HepG2 (cell line): ENCODE results near the gene SALL4. TPM values are rescaled to one million over a fixed set of nuclear protein-coding genes. Genes with fewer than 3 reads are reported as not detected.

Source experiments
- ATAC-seq: fragments of 200-7000 bp; cut with Tn5 transposase; 3 replicates; pipeline ENCODE4 v1.9.1; 2020; ENCODE audit warnings: mild to moderate bottlenecking, moderate library complexity
- BruUV-seq: library from RNA; stranded (reverse); fragments of 400-500 nt; replicated peaks from 2 replicates; lab custom pipeline; 2021; lab: Mats Ljungman, UMichigan
- CTCF ChIA-PET: fragments of 300-600 bp; formaldehyde crosslinking; extraction: SDS; loops from one replicate; lab custom pipeline; 2021; ENCODE audit warnings: low total read pairs, inconsistent platforms, low intra/inter-chr PET ratio; lab: Yijun Ruan, JAX
- POLR2A ChIA-PET: fragments of 350-600 bp; sonication (Branson Sonifier 250); formaldehyde crosslinking; loops from one replicate; lab custom pipeline; 2020; ENCODE audit warnings: antibody characterized with exemption, inconsistent platforms; lab: Yijun Ruan, JAX
- DNase-seq: peaks from one replicate; pipeline ENCODE4 v3.0.0-alpha.2; 2015; ENCODE audit warnings: low spot score
- FAIRE-seq: peaks from 3 replicates; lab custom pipeline; 2011; peaks lifted over from hg19 to GRCh38; lab: Jason Lieb, UNC
- H2AFZ ChIP-seq: one replicate; pipeline ENCODE4 v1.6.1; 2011; ENCODE audit warnings: low read length, inconsistent platforms
- H3K27ac ChIP-seq: fragments of 300-600 bp; 3 replicates; pipeline ENCODE4 v1.8.0; 2011; ENCODE audit warnings: mixed run types, mild to moderate bottlenecking, mixed read lengths, low read length, inconsistent platforms; ENCODE audit not compliant: insufficient read depth; ENCODE audit errors: extremely low read length
- H3K27me3 ChIP-seq, 2 experiments: fragments of 200-600 bp in 1 of 2; 2 replicates in 1 of 2; 3 replicates in 1 of 2; pipeline versions ENCODE4 v1.6.0 to v1.8.0; 2011; ENCODE audit warnings: low read length in 2 of 2, mild to moderate bottlenecking in 2 of 2, moderate library complexity in 2 of 2, inconsistent platforms in 1 of 2; ENCODE audit not compliant: insufficient read depth in 2 of 2, control insufficient read depth in 1 of 2
- H3K36me3 ChIP-seq, 2 experiments: fragments of 200-600 bp in 1 of 2; replicated peaks in 1 of 2; 2 replicates in 1 of 2; 3 replicates in 1 of 2; pipeline versions ENCODE4 v1.5.1 to v1.8.0; 2011; ENCODE audit warnings: low read length in 2 of 2, inconsistent platforms in 1 of 2; ENCODE audit not compliant: insufficient read depth in 2 of 2, control insufficient read depth in 1 of 2
- H3K4me1 ChIP-seq: 2 replicates; pipeline ENCODE4 v1.5.1; 2012; ENCODE audit warnings: low read length, inconsistent platforms; ENCODE audit not compliant: insufficient read depth
- H3K4me2 ChIP-seq: 2 replicates; pipeline ENCODE4 v1.6.0; 2011; ENCODE audit warnings: low read depth, low read length, inconsistent platforms
- H3K4me3 ChIP-seq, 3 experiments: fragments of 200-600 bp in 1 of 3; sonication (generic), shearing (Covaris generic) in 1 of 3; replicated peaks in 1 of 3; 2 replicates each; pipeline ENCODE4 v1.5.1; 2011 to 2016; ENCODE audit warnings: low read length in 3 of 3, inconsistent platforms in 2 of 3, low read depth in 2 of 3, mild to moderate bottlenecking in 2 of 3, control low read depth in 1 of 3, mixed read lengths in 1 of 3; ENCODE audit not compliant: insufficient read depth in 1 of 3
- H3K79me2 ChIP-seq: one replicate; pipeline ENCODE4 v1.6.1; 2011; ENCODE audit warnings: low read length, inconsistent platforms; ENCODE audit not compliant: insufficient read depth
- H3K9ac ChIP-seq: 2 replicates; pipeline ENCODE4 v1.6.0; 2011; ENCODE audit warnings: mild to moderate bottlenecking, low read depth, low read length, inconsistent platforms; ENCODE audit not compliant: insufficient read depth
- H3K9me3 ChIP-seq: 2 replicates; pipeline ENCODE4 v1.5.1; 2012; ENCODE audit warnings: mild to moderate bottlenecking, low read length
- H4K20me1 ChIP-seq: 2 replicates; pipeline ENCODE4 v1.6.0; 2011; ENCODE audit warnings: inconsistent platforms, mild to moderate bottlenecking, low read length, moderate library complexity; ENCODE audit not compliant: insufficient read depth
- GATAD1 ChIP-seq: IDR thresholded peaks from 2 replicates; pipeline ENCODE4 v1.6.1; 2016; ENCODE audit warnings: missing genetic modification reagents, missing compliant biosample characterization
- HNF4G ChIP-seq, 2 experiments: sonication (generic) in 1 of 2; formaldehyde crosslinking in 1 of 2; IDR thresholded peaks; 2 replicates each; pipeline versions ENCODE4 v1.4.0 to v1.6.1; 2011 to 2020; ENCODE audit warnings: borderline replicate concordance in 2 of 2, low read depth in 2 of 2, mild to moderate bottlenecking in 2 of 2, low read length in 1 of 2, missing genetic modification reagents in 1 of 2, moderate library complexity in 1 of 2
- REPIN1 ChIP-seq: sonication (generic); formaldehyde crosslinking; IDR thresholded peaks from 2 replicates; pipeline ENCODE4 v1.8.0; 2022; ENCODE audit warnings: missing genetic modification reagents, low read depth, mild to moderate bottlenecking, borderline replicate concordance
- SOX13 ChIP-seq, 3 experiments: fragments of 450-650 bp in 1 of 3; sonication (generic) in 1 of 3; formaldehyde crosslinking in 1 of 3; IDR thresholded peaks in 2 of 3; conservative IDR thresholded peaks in 1 of 3; 2 replicates each; pipeline versions ENCODE4 v1.5.0 to v1.6.1; 2016 to 2020; ENCODE audit warnings: antibody characterized with exemption in 1 of 3, mild to moderate bottlenecking in 1 of 3, missing compliant biosample characterization in 1 of 3, missing genetic modification reagents in 1 of 3, moderate library complexity in 1 of 3
- TAF1 ChIP-seq: sonication (generic); formaldehyde crosslinking; IDR thresholded peaks from 2 replicates; pipeline ENCODE4 v1.4.0; 2020; ENCODE audit warnings: missing genetic modification reagents
- ZNF138 ChIP-seq: sonication (generic); formaldehyde crosslinking; IDR thresholded peaks from 2 replicates; pipeline ENCODE4 v1.5.0; 2020; ENCODE audit warnings: mild to moderate bottlenecking, low read depth, missing genetic modification reagents
- ZNF235 ChIP-seq: sonication (generic); formaldehyde crosslinking; IDR thresholded peaks from 2 replicates; pipeline ENCODE4 v1.8.1; 2023; ENCODE audit warnings: mild to moderate bottlenecking, missing genetic modification reagents, borderline replicate concordance
- ZNF446 ChIP-seq: sonication (generic); formaldehyde crosslinking; IDR thresholded peaks from 2 replicates; pipeline ENCODE4 v1.5.0; 2020; ENCODE audit warnings: mild to moderate bottlenecking, missing genetic modification reagents
- ZNF577 ChIP-seq: sonication (generic); formaldehyde crosslinking; IDR thresholded peaks from 2 replicates; pipeline ENCODE4 v1.4.0; 2020; ENCODE audit warnings: mild to moderate bottlenecking, low read depth, missing genetic modification reagents, borderline replicate concordance
- ZNF841 ChIP-seq: sonication (generic); formaldehyde crosslinking; IDR thresholded peaks from 2 replicates; pipeline ENCODE4 v1.8.1; 2023; ENCODE audit warnings: missing genetic modification reagents, borderline replicate concordance
- WGBS: methylation state at CpG from one replicate; pipeline ENCODE4 v1.1.6; 2017; ENCODE audit warnings: low lambda C conversion rate; 5-methylcytosine and 5-hydroxymethylcytosine counted together
- in situ Hi-C: cut with HindIII; loops from 2 replicates; pipeline ENCODE4 v1.10.0; 2017; ENCODE audit warnings: low pct_unique_long_range_greater_than_20kb; ENCODE audit not compliant: extremely low pct_ligation_motif_present
- intact Hi-C: fragments of 100-400 bp; cut with micrococcal nuclease; formaldehyde crosslinking; loops from one replicate; pipeline ENCODE4 v1.10.0; 2022; ENCODE audit not compliant: unreplicated experiment
- polyA plus RNA-seq, 8 experiments: library from polyadenylated mRNA; depleted of rRNA in 3 of 8; stranded (reverse) in 7 of 8; unstranded in 1 of 8; fragments of >200 nt; fragmentation: Illumina TruSeq in 4 of 8; extraction: Trizol in 4 of 8; gene quantifications; 2 replicates each; pipeline versions ENCODE4 v1.2.1 to v1.2.3, GENCODE V29; 2011 to 2016; ENCODE audit warnings: low read depth in 4 of 8, missing spikeins in 1 of 8, mixed read lengths in 1 of 8; ENCODE audit not compliant: insufficient read depth in 1 of 8
- total RNA-seq, 5 experiments: library from RNA; depleted of rRNA; stranded (reverse); fragments of >200 nt; fragmentation: Illumina TruSeq; extraction: Trizol; gene quantifications; 2 replicates each; pipeline ENCODE4 v1.2.3, GENCODE V29; 2016; ENCODE audit warnings: low read depth in 1 of 5
- TF ChIP-seq, protein P1 (sequence below): sonication (generic); formaldehyde crosslinking; IDR thresholded peaks from 2 replicates; pipeline ENCODE4 v1.5.0; 2020; ENCODE audit warnings: mild to moderate bottlenecking, missing genetic modification reagents
- TF ChIP-seq, protein P2 (sequence below): sonication (generic); formaldehyde crosslinking; IDR thresholded peaks from 2 replicates; pipeline ENCODE4 v1.5.0; 2020; ENCODE audit warnings: missing genetic modification reagents
- TF ChIP-seq, protein P3 (sequence below): sonication (generic); formaldehyde crosslinking; IDR thresholded peaks from 2 replicates; pipeline ENCODE4 v1.4.0; 2020; ENCODE audit warnings: missing genetic modification reagents, borderline replicate concordance
- TF ChIP-seq, protein P4 (sequence below), 2 experiments: fragments of 450-650 bp in 1 of 2; sonication (generic) in 1 of 2; formaldehyde crosslinking; IDR thresholded peaks; 2 replicates each; pipeline versions ENCODE4 v1.5.0 to v1.8.0; 2020 to 2022; ENCODE audit warnings: mild to moderate bottlenecking in 1 of 2, missing genetic modification reagents in 1 of 2

Gene SALL4
- total and polyA plus RNA-seq, 2 of the 13 experiments (the other 11 are each of a cell fraction or from before 2014, with no cell fraction given): 0.33 to 1.8 TPM

DNA sequence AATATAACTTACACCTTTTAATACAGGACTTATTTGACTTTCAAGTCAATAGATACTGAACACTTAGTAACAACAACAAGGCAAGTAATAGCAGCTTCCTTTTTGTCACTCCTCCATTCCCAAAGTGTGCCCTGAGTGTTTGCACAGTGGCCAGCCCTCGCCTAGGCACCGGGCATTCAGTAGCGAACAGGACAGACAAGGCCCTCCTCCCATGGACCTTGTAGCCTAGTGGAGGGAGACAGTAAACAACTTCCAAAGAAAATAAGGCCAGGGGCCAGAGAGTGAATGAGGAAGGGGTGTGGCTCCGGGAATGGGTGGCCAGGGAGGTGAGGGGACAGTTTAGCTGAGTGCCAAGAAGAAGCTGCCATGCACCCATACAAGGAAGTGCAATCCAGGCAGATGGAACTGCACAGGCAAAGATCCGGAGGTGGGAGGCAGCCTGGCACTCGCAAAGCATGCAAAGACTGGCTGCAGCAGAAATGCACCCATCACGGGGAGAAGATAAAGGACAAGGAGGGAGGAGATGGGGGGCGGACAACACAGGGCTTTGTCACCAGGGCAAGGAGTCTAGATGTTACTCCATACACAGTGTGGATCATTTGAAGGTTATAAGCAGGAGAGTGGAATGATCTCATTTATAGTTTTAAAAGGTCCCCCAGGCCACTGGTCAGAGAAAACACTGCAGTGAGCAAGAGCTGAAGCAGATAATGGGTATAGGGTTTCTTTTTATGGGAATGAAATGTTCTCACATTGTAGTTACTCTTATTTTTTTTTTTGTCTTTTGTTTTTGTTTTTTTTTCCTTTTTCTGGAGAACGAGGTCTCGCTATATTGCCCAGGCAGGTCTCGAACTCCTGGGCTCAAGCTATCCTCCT, 66.4 kb downstream of the SALL4 start:
- WGBS: 48% methylated on average over 11 of the region's 11 CpGs
- in situ Hi-C loops: no loop called here
- H4K20me1 ChIP-seq: no peaks in the 10 kb centered on the region
- H3K9ac ChIP-seq: no peak overlapping the region; the same call in 1 of the 2 replicates
- ATAC-seq (peak; percentile 41), DNase-seq (no peak), FAIRE-seq (no peak)
- ChIA-PET POLR2A (no interaction called here), CTCF (no interaction called here)
- no peaks in the 10 kb centered on the region for H3K27me3 ChIP-seq
- BruUV-seq: no TSS peak
- H3K4me1 ChIP-seq: peaks cover 86% of the 10 kb centered on the region
- H3K27ac ChIP-seq: no peak overlapping the region
- H3K9me3 ChIP-seq: no peaks in the 10 kb centered on the region
- peak overlapping the region; percentile 62 for H3K4me2 ChIP-seq
- intact Hi-C loops: no loop called here
- peak overlapping the region in 1 of 3 experiments; percentile 24; a peak in 2 of 6 replicates for H3K4me3 ChIP-seq
- H2AFZ ChIP-seq: no peak overlapping the region
- no peaks in the 10 kb centered on the region for H3K36me3 ChIP-seq
- peaks cover 3% of the 10 kb centered on the region for H3K79me2 ChIP-seq
- no peak for TF ChIP-seq REPIN1 (CRISPR knock-in tag)
- TF ChIP-seq TAF1 (CRISPR knock-in tag): no peak
- no peak for TF ChIP-seq ZNF235 (CRISPR knock-in tag)
- TF ChIP-seq ZNF138 (CRISPR knock-in tag): no peak
- no peak for TF ChIP-seq GATAD1
- TF ChIP-seq, protein P1, sequence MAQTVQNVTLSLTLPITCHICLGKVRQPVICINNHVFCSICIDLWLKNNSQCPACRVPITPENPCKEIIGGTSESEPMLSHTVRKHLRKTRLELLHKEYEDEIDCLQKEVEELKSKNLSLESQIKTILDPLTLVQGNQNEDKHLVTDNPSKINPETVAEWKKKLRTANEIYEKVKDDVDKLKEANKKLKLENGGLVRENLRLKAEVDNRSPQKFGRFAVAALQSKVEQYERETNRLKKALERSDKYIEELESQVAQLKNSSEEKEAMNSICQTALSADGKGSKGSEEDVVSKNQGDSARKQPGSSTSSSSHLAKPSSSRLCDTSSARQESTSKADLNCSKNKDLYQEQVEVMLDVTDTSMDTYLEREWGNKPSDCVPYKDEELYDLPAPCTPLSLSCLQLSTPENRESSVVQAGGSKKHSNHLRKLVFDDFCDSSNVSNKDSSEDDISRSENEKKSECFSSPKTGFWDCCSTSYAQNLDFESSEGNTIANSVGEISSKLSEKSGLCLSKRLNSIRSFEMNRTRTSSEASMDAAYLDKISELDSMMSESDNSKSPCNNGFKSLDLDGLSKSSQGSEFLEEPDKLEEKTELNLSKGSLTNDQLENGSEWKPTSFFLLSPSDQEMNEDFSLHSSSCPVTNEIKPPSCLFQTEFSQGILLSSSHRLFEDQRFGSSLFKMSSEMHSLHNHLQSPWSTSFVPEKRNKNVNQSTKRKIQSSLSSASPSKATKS (CRISPR knock-in tag): no peak
- no peak for TF ChIP-seq ZNF577 (CRISPR knock-in tag)
- no peak for TF ChIP-seq ZNF446 (CRISPR knock-in tag)
- no peak for TF ChIP-seq HNF4G (IDR thresholded peaks at IDR 0.05; ENCODE audit: borderline replicate concordance, low read depth, low read length)
- no peak; the same call in 1 of the 2 replicates for TF ChIP-seq HNF4G (CRISPR knock-in tag; IDR thresholded peaks at IDR 0.05; ENCODE audit: borderline replicate concordance, low read depth)
- TF ChIP-seq ZNF841 (CRISPR knock-in tag): no peak
- TF ChIP-seq, protein P2, sequence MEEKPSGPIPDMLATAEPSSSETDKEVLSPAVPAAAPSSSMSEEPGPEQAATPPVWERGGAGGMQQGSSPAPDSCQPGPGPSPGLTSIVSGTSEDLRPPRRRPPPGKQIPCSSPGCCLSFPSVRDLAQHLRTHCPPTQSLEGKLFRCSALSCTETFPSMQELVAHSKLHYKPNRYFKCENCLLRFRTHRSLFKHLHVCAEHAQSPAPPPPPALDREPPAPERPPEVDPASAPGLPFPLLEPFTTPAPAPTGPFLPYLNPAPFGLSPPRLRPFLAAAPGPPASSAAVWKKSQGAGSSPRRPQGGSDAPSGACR (CRISPR knock-in tag): no peak
- TF ChIP-seq, protein P3, sequence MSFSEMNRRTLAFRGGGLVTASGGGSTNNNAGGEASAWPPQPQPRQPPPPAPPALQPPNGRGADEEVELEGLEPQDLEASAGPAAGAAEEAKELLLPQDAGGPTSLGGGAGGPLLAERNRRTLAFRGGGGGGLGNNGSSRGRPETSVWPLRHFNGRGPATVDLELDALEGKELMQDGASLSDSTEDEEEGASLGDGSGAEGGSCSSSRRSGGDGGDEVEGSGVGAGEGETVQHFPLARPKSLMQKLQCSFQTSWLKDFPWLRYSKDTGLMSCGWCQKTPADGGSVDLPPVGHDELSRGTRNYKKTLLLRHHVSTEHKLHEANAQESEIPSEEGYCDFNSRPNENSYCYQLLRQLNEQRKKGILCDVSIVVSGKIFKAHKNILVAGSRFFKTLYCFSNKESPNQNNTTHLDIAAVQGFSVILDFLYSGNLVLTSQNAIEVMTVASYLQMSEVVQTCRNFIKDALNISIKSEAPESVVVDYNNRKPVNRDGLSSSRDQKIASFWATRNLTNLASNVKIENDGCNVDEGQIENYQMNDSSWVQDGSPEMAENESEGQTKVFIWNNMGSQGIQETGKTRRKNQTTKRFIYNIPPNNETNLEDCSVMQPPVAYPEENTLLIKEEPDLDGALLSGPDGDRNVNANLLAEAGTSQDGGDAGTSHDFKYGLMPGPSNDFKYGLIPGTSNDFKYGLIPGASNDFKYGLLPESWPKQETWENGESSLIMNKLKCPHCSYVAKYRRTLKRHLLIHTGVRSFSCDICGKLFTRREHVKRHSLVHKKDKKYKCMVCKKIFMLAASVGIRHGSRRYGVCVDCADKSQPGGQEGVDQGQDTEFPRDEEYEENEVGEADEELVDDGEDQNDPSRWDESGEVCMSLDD (CRISPR knock-in tag): no peak
- TF ChIP-seq, protein P4, sequence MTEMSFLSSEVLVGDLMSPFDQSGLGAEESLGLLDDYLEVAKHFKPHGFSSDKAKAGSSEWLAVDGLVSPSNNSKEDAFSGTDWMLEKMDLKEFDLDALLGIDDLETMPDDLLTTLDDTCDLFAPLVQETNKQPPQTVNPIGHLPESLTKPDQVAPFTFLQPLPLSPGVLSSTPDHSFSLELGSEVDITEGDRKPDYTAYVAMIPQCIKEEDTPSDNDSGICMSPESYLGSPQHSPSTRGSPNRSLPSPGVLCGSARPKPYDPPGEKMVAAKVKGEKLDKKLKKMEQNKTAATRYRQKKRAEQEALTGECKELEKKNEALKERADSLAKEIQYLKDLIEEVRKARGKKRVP (CRISPR knock-in tag; IDR thresholded peaks at IDR 0.05): no peak
- no peak for TF ChIP-seq SOX13 (IDR thresholded peaks at IDR 0.05)
- TF ChIP-seq SOX13 (CRISPR knock-in tag; conservative IDR thresholded peaks at IDR 0.05 in 1 of 2, IDR thresholded peaks at IDR 0.05 in 1 of 2): peak in 1 of 2 experiments; percentile 66; a peak in 2 of 4 replicates
